ENCODE data around the gene NR0B2. TPM values are rescaled to one million over a fixed set of nuclear protein-coding genes. Genes with fewer than 3 reads are reported as not detected.
"Not testable (repeated sequence)": the region's sequence is repeated elsewhere in the genome, so short reads cannot be mapped to it uniquely, and the experiment has no call there.

Gene NR0B2, protein sequence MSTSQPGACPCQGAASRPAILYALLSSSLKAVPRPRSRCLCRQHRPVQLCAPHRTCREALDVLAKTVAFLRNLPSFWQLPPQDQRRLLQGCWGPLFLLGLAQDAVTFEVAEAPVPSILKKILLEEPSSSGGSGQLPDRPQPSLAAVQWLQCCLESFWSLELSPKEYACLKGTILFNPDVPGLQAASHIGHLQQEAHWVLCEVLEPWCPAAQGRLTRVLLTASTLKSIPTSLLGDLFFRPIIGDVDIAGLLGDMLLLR
- total RNA-seq = not detected

DNA sequence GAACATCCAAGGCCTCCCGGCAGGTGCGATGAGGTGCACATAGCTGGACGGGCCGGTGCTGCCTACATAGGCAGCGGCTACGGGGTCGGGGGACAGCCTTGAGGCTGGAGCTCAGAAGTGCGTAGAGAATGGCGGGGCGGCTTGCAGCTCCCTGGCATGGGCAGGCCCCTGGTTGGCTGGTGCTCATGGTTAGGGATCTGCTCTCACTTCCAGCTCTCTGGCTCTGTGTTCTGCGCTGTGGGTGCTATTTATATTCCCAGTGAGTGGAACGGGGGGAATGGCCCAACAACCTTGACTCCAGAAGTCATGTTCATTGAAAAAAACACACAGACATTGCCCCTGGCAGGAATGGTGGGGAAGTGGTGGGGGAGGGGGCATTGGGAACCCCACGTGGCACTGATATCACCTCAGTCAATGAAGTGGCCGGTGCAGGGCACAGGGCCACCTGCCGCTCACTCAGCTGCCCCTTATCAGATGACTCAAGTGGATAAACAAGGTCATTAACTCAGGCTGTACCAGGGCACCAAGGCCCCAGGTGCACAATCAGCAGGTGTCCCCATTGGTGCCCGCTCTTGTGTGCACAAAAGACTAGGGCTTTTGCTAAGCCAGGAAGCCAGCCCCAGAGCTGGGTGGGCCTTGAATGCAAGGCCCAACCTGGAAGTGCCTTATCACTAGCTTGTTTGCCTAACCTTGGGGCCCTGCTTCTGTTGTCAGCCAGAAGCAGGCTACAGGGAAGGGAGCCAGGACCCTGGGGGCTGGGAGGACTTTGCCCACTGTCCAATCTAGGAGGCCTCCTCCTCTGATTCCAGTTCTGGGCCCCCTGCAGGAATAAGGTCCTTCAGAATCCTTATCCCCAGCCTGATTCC lies at the start of gene NR0B2:
NR0B2 (minus strand) TSS at position 222 of the 866 bp plus-strand sequence; CDS start at position 187, 35 bp downstream.
- DNase-seq = no peak

DNA sequence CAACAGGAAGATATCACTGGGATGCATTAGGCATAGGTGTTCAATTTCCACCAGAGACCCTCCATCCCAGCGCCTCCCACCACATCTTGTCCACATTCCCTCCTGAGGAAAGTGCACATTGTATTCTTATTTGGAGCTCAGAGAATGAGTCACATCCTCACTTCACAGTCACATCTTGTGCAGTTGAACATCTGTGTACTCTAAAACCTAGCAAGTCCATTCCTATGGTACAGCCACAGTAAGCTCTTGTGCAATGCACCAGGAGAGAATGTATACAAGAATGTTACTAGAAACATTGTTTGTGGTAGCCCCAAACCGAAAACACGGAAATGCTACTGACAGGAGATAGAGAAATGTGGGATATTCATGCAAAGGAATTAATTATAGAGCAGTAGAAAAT lies 48.1 kb upstream of the NR0B2 start:
- no peak for DNase-seq

DNA sequence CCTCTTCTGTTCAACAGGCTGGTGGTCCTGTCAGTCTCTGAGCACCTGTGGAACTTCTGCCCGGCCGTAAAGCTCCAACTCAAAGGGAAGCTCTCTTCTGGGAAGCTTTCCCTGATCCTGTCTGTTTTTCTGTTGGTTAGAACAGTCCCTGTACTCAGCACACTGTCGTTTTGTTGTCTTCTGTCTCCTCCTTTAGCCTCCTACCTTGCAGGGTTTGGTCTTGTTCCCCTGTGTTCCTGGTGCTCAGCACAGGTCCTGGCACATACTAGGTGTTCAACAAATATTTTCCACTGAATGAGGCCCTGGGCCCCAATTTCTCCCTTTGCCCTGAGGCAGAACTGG lies 46.8 kb upstream of the NR0B2 start:
- no peak for DNase-seq

DNA sequence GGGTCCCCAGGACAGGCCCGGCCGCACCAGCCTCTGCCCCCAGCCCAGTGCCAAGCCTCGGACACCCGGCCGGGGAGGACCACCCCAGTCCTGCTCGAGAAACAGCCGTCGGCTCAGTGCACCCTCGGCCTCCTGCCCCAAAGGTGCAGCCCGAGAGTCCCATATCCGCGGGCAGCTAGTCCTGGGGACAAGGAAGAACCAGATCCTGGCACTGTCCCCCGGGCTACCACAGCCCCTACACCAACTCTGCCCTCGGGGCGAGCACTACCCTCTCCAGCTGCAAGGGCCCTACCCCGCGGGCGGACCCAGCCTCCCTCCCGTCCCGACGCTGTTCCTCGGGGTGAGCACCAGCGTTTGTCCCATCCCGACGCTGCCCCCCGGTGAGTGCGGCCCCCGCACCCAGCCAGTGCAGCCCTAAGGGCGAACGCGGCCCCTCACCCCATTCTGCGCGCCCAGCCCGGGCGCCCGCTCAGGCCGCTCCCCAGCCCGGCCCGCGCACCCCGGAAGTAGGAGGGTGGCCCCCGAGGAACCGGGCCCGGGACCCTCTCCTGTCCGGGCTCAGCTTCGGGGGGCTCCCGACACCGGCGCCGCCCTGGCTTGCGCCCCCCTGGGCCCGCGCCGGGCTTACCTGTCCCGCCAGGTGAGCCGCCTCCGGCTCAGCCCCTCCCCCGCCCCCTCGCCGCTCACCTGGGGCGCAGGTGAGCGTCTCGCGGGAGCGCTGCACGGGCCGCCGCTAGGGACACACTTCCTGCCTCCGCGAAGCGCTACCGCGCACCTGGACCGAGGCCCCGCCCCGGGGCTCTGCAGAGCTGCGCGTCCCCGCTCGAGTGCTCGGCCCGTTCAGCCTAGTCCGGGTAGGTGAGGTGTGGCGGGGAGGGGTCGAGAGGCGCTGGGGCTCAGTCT lies 46.2 kb upstream of the NR0B2 start, which contains the start of gene KDF1:
KDF1 (minus strand) TSS at position 747 of the 903 bp plus-strand sequence. CDS start 8,088 bp downstream, outside the sequence.
- peak; percentile 42 for DNase-seq

DNA sequence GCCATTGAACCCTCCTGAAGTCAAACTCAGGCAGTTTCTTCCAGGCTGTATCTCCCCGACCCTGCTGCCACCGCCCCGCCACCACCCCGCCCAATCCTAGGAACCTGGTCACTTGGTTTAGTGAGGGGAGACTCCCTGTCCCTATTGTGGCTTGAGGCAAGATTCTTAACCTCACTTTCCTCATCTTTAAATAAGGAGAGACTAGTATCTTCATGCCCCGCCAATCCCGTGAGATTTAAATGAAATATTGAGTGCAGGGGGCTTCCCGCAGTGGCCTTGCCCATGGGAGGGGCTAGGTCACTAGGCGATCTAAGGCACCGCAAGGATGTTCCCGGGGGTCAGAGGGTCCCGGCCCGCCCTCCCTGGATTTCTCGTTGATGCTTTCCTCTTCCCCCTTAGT lies 45.5 kb upstream of the NR0B2 start:
- DNase-seq = no peak

DNA sequence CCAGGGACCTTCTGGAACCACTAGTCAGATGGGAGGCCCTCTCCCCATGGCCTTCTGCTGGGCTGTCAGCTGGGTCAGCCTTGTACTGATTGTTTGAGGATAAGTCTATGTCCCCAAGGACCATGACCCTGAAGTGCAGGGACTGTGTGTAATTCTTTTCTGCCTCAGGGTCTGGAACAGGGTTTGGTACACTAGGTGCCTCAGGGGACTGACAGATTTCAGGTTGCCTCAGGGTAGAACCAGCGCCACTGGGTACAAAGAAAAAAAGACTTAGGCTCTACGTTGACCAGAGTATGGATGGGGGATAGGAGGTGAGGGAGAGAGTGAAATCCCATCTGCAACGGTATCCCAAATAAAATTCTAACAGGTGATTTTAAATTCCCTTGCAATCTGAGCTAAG lies 43.5 kb upstream of the NR0B2 start:
- no peak for DNase-seq

DNA sequence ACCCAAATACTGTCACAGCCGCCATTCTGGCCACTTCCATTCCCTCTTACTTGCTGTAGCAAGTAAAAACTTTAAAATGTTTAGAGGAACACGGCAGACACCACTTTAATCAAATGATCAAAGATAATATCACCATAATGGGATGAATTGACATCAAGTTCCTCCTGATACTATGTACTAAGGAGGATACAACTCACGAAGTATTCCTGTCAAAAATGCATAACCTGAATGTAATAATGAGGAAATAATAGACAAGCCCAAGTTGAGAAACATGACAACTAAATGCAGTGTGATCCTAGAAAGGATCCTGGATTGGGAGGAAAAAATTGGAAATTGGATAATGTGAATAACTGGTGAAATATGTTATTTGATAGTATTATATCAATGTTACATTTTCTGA lies 42.5 kb upstream of the NR0B2 start:
- DNase-seq = no peak

DNA sequence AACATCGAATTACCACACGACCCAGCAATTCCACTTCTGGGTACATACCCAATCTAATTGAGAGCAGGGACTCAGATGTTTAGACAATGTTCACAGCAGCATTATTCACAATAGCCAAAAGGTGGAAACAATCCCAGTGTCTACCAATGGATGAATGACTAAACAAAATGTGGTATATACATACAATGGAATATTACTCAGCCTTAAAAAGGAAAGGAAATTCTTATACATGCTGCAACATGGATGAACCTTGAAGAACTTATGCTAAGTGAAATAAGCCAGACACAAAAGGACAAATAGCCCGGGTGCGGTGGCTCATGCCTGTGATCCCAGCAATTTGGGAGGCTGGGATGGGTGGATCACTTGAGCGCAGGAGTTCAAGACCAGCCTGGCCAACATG lies 39.6 kb upstream of the NR0B2 start:
- no peak for DNase-seq

DNA sequence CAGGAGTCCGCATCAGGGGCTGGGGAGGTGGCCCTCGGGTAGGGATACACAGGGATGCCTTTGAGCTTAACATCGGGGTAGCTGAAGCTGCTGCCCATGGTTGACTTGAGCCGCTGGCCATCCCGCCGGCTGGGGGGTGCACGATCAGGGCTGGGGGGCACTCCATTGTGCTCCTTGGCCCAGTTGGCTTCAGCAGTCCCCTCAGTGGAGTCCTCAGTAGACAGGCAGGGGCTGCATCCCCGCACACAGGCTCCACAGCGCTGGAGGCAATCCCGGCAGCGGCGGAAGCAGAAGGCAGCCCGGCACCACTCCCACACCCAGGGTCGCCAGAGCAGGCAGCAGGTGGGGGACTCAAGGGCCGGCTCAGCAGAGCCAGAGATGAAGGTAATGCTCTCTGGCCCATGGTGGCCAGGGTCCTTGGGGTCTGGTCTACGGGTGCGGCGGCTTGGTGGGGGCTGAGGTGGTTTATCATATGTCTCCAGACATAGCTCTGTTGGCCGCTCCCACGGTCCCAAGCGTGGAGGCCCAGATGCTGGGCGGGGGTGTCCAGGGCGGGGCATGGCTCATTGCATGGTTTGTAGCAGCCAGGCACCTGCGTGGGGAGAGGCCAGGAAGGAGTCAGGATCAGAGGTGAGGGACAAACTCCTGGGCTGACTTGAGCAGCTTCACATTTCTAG lies 38.2 kb upstream of the NR0B2 start:
- no peak for DNase-seq

DNA sequence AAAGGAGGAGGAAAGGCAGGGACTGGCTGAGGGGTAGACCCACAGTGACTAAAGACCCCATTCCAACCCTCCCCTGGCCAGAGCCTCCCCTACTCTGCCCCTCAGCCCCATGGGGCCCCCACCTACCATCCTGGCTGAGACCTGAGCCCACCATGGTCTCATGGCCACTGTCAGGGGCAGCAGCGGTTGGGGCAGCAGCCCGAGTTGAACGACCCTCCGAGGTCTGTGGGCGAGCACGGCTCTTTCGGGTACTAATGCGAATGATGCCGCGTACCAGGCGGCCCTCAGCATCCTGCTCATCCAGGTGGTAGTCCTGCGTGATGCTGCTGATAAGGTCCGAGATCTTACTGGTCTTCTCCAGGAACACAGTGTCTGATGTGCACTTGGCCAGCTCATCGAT lies 37.4 kb upstream of the NR0B2 start:
- no peak for DNase-seq

DNA sequence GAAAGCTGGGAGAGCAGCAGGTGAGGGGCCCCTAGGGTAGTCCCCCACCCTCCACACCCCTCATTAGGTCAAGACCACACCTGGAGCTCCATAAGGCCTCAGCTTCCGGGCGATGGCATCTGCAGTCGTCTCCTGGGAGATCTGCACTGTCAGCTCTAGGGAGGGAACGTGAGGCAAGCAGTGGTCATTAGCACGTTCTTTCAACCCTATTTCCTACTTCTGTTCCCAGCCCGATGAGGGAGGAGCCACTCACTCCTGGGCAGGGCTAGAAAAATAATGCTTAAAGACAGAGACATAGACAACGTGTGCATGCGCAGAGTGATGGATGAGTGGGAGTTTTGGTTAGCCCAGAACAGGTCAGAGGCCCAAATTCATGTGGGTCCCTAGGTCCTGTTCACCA lies 36.8 kb upstream of the NR0B2 start:
- DNase-seq = no peak

DNA sequence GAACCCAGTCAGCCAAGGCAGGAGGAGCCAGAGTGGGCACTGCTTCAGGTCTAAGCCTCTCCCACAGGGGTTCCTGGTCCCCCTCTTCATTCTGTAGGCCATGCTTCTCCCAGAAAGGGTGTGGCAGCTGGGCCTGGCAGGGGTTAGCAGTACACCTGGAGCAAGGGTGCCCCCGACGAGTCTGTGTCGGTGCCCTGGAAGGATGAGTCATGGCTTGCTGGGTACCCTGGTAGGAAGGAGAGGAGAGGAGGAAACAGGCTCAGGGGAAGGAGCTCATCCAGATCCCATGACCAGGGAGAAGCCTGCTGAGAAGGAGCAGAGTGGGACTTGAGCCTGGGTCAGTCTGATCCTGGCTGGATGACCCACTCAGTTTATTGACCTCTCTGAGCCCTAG lies 36.1 kb upstream of the NR0B2 start:
- DNase-seq = no peak

DNA sequence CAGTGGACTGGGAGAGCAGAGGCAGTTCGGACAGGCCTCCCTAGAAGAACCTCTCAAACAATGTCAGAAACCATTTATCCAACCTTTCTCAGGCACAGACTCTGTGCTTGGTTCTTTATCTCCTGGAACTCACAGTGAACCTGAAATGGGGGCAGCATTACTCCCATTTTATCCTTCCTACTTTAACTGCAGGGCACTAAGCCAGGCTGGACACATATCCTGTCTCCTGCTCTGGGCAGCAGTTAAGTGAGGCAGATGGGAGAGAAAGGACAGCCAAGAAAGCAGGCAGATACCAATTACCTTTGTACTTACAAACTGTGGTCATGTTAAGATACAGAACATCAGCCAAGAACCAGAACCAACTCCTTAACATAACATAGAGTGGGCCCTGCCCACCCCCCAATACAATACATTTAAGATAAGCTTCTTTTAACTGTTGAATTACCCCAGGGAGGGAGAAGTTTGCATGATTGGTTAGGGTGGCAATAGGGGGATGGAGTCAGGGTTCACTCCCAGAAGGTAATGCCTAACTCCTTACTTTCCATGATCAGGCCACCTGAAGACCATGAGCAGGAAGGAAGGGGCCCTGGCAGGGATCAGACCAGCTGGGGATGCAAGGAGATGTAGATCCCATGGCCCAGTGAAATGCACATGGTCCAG lies 35.6 kb upstream of the NR0B2 start:
- DNase-seq = no peak

DNA sequence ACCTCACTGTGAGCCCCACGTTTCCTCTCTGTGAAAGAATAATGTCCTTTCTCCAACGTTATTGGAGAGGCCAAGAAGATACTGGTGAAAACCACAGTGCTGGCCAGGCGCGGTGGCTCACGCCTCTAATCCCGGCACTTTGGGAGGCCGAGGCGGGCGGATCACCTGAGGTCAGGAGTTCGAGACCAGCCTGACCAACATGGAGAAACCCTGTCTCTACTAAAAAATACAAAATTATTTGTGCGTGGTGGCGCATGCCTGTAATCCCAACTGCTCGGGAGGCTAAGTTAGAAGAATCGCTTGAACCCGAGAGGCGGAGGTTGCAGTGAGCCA lies 34.9 kb upstream of the NR0B2 start:
- DNase-seq = not testable (repeated sequence)

DNA sequence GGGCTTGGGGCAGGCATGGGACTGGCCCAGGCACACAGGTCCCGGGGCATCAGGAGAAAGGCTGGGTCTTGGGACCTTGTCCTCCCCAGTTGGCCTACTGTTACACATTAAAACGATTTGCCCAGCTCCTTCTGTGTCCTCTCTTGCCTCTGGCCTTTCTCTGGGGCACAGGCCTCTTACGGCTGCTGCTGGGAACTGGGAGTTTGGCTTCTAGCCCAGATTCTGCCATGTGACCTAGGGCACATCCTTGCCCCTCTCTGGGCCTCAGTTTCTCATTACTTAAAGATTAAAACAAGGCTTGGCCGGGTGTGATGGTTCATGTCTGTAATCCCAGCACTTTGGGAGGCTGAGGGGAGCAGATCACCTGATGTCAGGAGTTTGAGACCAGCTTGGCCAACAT lies 32.5 kb upstream of the NR0B2 start:
- DNase-seq = no peak

DNA sequence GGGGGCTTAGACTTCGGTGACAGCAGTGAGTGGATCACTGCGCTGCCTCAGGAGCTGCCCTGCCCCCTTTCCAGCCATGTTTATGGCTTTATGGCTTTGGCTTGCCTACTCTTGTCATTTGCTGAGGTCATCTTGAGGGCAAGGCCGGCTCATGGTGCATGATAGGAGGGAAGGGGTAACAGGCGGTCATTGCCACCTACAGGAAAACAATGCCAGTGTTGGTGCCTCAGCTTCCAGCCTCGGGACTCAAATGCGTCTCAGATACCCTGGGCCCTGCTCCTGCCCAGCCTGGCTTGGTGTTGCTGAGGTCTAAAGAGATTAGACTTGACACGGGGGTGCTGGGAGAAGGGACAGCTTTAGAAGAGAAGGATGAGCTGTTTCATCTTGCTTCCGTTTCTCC lies 32.0 kb upstream of the NR0B2 start:
- no peak for DNase-seq

DNA sequence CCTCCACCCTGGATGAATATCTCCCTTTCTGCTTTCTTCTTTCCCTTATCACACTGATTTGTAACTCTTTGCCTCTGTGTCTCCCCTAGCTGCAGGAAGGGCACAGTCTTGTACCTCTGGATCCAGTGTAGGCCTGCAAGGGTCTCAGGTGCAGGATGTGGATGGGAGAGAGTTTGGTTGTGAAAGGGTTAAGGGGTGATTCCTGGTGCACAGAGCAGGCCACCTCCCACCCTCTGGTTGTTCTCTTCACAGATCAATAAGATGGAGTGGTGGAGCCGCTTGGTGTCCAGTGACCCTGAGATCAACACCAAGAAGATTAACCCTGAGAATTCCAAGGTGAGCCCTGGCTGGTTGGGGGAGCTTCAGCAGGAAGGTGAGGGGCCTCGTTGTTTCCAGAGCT lies 31.4 kb upstream of the NR0B2 start:
- DNase-seq = no peak

DNA sequence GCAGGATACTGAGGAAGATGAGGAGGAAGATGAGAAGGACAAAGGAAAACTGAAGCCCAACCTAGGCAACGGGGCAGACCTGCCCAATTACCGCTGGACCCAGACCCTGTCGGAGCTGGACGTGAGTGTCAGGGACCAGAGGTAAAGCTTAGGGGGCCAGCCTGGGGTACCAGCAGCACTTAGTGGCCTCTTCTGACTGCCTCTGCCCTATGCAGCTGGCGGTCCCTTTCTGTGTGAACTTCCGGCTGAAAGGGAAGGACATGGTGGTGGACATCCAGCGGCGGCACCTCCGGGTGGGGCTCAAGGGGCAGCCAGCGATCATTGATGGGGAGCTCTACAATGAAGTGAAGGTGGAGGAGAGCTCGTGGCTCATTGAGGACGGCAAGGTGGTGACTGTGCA lies 28.9 kb upstream of the NR0B2 start:
- no peak for DNase-seq

DNA sequence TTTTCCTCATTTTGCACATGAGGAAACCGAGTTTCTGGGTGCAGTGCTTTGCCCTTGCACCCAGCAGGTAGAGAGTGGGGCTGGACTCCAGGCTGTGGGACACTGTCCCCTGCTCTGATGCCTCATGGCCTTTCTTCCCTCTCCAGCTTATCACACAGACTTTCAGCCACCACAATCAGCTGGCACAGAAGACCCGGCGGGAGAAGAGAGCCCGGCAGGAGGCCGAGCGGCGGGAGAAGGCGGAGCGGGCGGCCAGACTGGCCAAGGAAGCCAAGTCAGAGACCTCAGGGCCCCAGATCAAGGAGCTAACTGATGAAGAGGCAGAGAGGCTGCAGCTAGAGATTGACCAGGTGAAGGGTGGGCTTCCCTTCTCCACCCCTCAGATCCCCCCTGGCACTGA lies 27.5 kb upstream of the NR0B2 start:
- DNase-seq = no peak

DNA sequence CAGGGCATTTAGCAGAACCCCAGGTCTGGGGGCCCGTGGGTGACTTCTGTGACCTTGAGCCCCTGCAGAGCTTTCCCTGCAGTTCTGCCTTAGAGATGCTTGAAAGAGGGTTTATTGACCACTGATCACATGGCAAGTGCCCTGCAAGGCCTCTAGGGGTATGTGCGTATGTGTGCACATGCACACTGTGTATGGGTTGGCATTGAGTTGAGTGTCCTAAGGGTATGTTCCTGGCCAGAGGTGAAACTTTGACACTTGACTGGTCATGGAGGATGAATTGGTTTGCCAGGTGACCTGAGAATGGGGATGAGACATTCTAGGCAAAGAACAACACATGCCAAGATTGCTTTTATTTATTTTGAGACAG lies 24.9 kb upstream of the NR0B2 start:
- no peak for DNase-seq

DNA sequence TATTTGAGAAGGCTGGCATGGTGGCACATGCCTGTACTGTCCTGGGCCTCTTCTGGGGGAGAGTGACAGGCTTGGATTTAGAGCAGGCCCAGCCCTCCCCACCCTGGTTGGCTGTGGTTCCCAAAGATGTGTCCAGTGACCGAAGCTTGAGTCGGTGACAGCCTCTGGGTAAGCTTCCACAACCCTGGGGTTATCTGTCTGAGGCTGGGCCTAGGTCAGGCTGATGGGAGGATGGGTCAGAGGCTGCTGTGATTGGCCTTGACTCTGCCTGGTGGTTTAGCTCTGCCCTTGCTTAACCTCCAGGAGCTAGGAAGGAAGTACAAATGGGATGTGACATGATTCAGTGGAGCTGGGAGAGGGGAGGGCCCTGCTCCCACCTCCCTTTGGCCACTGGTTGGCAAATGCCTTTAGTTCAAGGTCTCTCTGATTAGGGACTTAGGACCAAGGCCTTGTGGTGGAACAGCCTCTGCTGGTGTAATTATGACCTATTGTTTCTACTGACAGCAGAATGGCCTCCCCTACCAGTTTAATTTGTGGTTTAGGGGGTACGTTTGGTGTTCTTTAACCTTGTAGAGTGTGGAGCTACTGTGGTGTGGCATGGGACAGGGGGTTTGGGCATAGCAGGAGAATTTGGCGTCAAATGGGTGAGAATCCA lies 24.4 kb upstream of the NR0B2 start:
- DNase-seq = no peak

Data from tongue (tissue), 2 donors.